ENCODE measurements around the gene C16orf74.

C16orf74 gene

GRCh38 chr16:85679870-85680269 is 71.0 kb downstream of the C16orf74 start:
- H3K4me3 ChIP-seq (ENCODE audit: low read depth, low read length), result no peak overlapping the region
- no peak for TF ChIP-seq CTCF (IDR thresholded peaks at IDR 0.05; ENCODE audit: low read depth, low read length)

DNA sequence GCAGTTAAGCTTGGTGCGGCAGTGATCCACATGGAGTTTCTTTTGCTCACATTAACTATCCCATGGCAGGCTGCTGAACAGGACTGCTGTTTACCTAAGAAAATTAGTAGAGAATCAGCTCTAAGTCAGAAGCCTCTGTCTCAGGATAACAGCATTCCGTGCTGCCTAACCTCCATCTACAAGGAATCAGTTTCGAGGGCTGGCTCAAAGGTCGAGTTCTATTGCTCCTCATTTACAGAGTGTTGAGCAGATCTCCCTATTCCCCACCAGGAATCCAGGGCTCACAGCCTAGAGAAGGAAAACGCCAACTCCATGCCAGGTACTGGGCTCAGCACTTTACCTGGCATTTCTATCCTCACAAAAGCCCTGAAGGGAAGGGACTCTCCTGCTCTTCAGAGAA is 72.1 kb downstream of the C16orf74 start:
- TF ChIP-seq CTCF (IDR thresholded peaks at IDR 0.05; ENCODE audit: low read depth, low read length), result no peak

GRCh38 chr16:85678016-85678415 is 72.9 kb downstream of the C16orf74 start:
- no peak for TF ChIP-seq CTCF (IDR thresholded peaks at IDR 0.05; ENCODE audit: low read depth, low read length)
- no peak overlapping the region for H3K4me3 ChIP-seq (ENCODE audit: low read depth, low read length)

More for the DNA sequence above, 72.1 kb downstream of the C16orf74 start:
- H3K4me3 ChIP-seq (ENCODE audit: low read depth, low read length), result no peak overlapping the region

- TF ChIP-seq CTCF (IDR thresholded peaks at IDR 0.05; ENCODE audit: low read depth, low read length), result no peak
- H3K4me3 ChIP-seq (ENCODE audit: low read depth, low read length), result no peak overlapping the region
These were observed 73.4 kb downstream of the C16orf74 start for GRCh38 chr16:85677383-85677967.

DNA sequence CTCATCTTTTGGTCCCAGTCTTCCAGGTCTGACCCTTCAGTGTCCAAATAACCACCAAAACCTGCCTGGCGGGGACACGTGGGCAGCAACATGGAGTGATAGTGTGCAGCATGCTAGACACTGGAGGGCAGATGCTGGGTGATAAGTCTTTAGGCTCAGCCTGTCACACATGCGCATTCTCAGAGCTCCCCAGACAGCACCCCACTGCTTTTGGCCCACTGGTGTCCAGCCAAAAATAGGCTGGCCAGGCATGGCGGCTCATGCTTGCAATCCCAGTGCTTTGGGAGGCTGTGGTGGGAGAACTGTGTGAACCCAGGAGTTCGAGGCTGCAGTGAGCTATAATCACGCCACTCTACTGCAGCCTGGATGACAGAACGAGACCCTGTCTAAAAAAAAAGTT is 74.4 kb downstream of the C16orf74 start:
- no peak overlapping the region for H3K4me3 ChIP-seq (ENCODE audit: low read depth, low read length)
- no peak for TF ChIP-seq CTCF (IDR thresholded peaks at IDR 0.05; ENCODE audit: low read depth, low read length)

DNA sequence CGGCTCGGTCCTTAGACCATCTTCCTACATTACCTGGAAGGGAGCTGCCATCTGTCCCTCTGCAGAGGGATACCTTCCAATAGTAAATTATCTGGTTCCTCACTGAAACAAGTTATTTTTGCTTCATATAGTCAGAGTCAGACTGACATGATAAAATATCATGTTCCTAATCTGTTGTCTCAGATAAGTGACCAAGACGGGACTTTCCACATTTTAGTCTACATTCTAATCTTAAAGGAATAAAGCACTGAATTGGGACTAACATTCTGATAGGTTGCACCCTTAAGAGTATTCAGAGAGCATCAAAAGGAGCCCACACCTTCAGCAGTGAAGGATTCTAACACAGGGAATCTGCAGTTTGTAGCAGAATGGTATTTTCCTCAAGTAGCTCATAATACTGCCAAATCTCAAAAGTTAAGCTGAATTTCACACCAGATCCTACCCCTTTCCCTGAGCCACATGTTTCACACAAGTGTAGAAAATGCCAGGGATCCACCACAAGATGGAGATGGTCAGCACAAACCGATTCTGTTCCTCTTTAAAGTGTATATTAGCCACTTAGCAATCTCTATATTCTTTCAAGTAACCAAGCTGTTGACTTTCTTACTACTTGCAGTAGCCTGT is 75.5 kb downstream of the C16orf74 start:
- peak; percentile 24; the same call in 1 of the 2 replicates for TF ChIP-seq CTCF (IDR thresholded peaks at IDR 0.05; ENCODE audit: low read depth, low read length)

GRCh38 chr16:85674828-85675227 is 76.1 kb downstream of the C16orf74 start:
- no peak for TF ChIP-seq CTCF (IDR thresholded peaks at IDR 0.05; ENCODE audit: low read depth, low read length)
- H3K4me3 ChIP-seq (ENCODE audit: low read depth, low read length), result no peak overlapping the region

More for the DNA sequence above, 75.5 kb downstream of the C16orf74 start:
- no peak overlapping the region for H3K4me3 ChIP-seq (ENCODE audit: low read depth, low read length)

All from WI38 (cell line).